ENCODE measurements around the gene SYK. TPM values are rescaled to one million over a fixed set of nuclear protein-coding genes. Genes with fewer than 3 reads are reported as not detected.

The SYK gene
- total and polyA plus RNA-seq, 2 experiments from 2014 or later: 4.9 to 5.1 TPM

DNA sequence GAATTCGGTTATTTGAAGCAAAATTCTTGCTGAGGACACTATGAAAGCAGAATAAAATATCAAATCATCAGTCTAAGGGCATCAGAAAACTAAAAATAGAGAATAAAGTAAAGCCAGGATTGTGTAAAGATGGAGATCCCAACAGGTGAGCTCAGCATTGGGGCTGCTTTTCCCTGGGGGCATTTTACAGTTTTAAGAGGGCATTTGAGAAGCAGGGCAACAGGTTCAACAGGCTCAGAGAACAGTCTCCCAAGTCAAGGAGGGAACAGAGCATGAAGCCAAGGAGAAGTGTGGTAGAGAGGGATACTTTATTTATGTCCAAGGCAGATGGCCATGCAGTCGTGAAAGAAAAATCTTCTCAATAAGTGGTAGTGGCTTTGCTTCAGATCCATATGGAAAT, 145.4 kb downstream of the SYK start:
- Histone ChIP-seq H4K20me1 (ENCODE audit: insufficient read depth, poor library complexity, severe bottlenecking) (no peaks in the 10 kb centered on the region), H3K27me3 (no peaks in the 10 kb centered on the region), H3K4me3 (no peak overlapping the region), H3K27ac (no peak overlapping the region), H3K79me2 (no peaks in the 10 kb centered on the region), H3K4me2 (no peak overlapping the region), H3K9me2 (replicated peaks; ENCODE audit: insufficient read depth) (no peaks in the 10 kb centered on the region), H3K4me1 (ENCODE audit: insufficient read depth) (no peaks in the 10 kb centered on the region), H2AFZ (no peak overlapping the region), H3K9me3 (ENCODE audit: low read depth) (no peaks in the 10 kb centered on the region), H3K36me3 (replicated peaks; ENCODE audit: insufficient read depth, low read depth) (no peaks in the 10 kb centered on the region)
- TF ChIP-seq, protein P1, sequence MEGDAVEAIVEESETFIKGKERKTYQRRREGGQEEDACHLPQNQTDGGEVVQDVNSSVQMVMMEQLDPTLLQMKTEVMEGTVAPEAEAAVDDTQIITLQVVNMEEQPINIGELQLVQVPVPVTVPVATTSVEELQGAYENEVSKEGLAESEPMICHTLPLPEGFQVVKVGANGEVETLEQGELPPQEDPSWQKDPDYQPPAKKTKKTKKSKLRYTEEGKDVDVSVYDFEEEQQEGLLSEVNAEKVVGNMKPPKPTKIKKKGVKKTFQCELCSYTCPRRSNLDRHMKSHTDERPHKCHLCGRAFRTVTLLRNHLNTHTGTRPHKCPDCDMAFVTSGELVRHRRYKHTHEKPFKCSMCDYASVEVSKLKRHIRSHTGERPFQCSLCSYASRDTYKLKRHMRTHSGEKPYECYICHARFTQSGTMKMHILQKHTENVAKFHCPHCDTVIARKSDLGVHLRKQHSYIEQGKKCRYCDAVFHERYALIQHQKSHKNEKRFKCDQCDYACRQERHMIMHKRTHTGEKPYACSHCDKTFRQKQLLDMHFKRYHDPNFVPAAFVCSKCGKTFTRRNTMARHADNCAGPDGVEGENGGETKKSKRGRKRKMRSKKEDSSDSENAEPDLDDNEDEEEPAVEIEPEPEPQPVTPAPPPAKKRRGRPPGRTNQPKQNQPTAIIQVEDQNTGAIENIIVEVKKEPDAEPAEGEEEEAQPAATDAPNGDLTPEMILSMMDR (IDR thresholded peaks at IDR 0.05; ENCODE audit: poor library complexity): no peak
- TF ChIP-seq EZH2phosphoT487 (IDR thresholded peaks at IDR 0.05; ENCODE audit: low read depth, severe bottlenecking, unreplicated experiment) (no peak), EZH2 (IDR thresholded peaks at IDR 0.05; ENCODE audit: borderline replicate concordance) (no peak)
- WGBS (ENCODE audit: low lambda C conversion rate, missing lambda C conversion rate): 57% methylated on average over 2 of the region's 2 CpGs
- peak; percentile 31 for DNase-seq (ENCODE audit: low spot score)

Other genes starting within 250 kb of the SYK start
- gene DIRAS2, start 159.0 kb upstream of the SYK start, total RNA-seq: 1.1 and 1.6 TPM in 2 replicates
- gene DIRAS2, start 159.0 kb upstream of the SYK start, polyA plus RNA-seq: 0.41 and 1.2 TPM in 2 replicates